GM19099 (cell line): Measurements from ENCODE around the gene CD40LG.

ENCODE experiments used
- POLR2A ChIP-seq: IDR thresholded peaks from 3 replicates; pipeline ENCODE4 v1.6.1; 2011; ENCODE audit warnings: low read depth; ENCODE audit not compliant: insufficient read length; ENCODE audit errors: extremely low read depth

CD40LG gene

DNA sequence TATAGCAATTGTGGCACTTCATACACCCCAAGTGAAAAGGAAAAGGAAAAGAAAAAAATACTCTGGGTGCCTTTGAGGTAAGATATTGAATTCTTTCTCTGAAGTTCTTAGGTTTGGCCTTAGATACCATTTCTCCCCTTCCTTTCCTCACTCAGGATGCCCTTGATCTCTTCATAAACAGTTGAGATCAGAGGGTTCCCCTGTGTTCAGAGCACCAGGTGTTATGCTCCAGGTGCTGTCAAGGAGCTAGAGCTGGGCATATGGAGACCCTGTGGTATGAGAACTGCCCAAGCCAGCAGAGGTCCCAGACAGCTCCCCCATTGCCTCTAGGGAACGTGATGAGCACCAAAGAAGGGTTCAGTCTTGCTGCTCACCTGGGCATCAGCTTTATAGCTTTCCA is 17.1 kb upstream of the CD40LG start:
- no peak for TF ChIP-seq POLR2A

GRCh38 chrX:136635235-136635634 is 12.7 kb upstream of the CD40LG start:
- TF ChIP-seq POLR2A, result no peak

DNA sequence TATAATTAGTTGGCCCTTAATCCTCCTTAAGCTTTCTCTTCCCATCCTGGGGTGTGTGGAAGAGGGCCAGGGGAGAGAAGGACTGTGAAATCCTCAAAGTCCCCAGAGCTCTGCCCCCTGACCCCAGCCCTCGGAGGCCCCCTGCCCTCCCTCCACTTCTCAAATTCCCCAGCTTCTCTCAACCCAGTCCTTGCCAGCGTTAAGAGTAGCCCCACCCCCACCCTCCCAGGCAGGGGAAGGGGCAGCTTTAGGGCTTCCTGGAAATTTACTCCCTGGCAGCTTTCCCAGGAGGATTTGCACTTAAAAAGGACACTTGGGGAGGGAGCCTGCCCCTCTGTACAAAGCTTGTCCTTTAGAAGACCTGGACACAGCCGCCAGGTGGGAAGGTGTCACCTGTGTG is 11.8 kb upstream of the CD40LG start:
- TF ChIP-seq POLR2A, result no peak

- TF ChIP-seq POLR2A, result no peak
These were observed 8.3 kb upstream of the CD40LG start for GRCh38 chrX:136639506-136640176.

- TF ChIP-seq POLR2A, result no peak
These were observed 4.7 kb upstream of the CD40LG start for GRCh38 chrX:136643243-136643642.

GRCh38 chrX:136646602-136647239 is 1.2 kb upstream of the CD40LG start:
- no peak for TF ChIP-seq POLR2A

DNA sequence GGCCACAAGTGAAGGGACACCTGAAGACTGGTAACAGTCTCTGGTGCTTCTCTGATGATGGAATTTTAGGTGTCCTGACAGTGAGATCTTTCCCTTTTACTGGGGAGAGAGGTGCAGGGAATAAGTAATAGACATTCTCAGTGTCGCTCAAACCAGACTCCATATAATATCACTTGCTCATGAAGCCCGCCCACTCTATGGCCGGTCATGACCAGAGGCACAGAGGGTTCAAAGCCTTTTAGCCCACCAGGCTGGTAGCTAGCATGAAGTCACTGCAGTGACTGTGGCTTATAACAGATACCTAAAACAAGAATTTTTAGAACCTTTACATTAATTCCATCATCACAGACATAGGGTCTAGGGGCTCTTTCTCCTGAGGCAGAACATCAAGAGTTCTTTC is 2.9 kb downstream of the CD40LG start:
- TF ChIP-seq POLR2A, result no peak

GRCh38 chrX:136652822-136653723 is 5.1 kb downstream of the CD40LG start:
- TF ChIP-seq POLR2A, result no peak

DNA sequence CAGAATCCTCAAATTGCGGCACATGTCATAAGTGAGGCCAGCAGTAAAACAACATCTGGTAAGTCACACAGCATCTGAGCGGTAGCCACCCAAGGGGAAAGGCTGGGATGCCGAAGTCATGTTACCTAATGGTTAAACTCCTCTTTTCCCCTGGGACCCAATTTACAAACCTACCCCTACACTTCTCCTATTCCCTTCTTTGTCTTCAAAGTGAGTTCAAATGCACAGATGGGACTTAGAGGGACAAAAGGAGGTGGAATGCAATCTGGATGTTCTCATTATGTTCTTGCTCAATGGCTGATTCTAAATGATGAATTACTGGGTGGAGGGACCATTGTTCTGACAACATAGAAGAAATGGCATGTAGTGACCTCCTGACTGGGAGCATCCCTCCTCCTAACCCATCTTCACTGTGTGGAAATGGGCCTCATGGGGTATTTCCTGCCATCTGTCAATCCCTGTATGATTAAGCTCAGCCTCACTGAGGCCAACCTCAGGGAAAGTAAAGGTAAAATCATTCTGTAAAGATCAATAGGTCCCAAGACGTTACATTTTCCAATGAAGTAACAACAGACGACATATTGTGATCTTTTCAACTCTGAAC is 8.5 kb downstream of the CD40LG start:
- TF ChIP-seq POLR2A, result no peak

DNA sequence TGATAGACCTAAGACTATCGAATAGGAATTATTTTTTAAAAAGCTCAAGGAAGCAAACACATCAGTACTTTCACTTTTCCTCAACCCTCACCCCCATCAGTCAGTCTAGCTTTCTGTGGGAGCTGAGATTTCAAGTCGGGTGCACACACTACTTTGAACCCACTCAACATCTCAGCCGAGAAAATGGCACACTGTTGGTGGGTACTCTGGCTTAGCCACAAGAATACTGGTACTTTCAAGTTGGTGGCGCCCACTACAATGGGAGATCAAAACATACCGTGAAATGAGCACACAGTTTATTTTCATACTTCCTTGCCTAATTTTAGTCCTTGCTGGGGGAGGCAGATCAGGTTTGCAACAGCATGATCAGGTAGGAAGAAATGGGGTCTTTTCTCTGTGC is 10.2 kb downstream of the CD40LG start:
- no peak for TF ChIP-seq POLR2A

GRCh38 chrX:136659174-136659573 is 11.2 kb downstream of the CD40LG start:
- TF ChIP-seq POLR2A, result no peak

- no peak for TF ChIP-seq POLR2A
These were observed 12.9 kb downstream of the CD40LG start for GRCh38 chrX:136660896-136661295.

GRCh38 chrX:136662104-136662503 is 14.1 kb downstream of the CD40LG start:
- no peak for TF ChIP-seq POLR2A

GRCh38 chrX:136662976-136663375 is 15.0 kb downstream of the CD40LG start:
- no peak for TF ChIP-seq POLR2A

- TF ChIP-seq POLR2A, result no peak
These were observed 17.4 kb downstream of the CD40LG start for GRCh38 chrX:136665258-136665900.

GRCh38 chrX:136666088-136666487 is 18.1 kb downstream of the CD40LG start:
- TF ChIP-seq POLR2A, result no peak
